GM21825 (cell line): Measurements from ENCODE around the gene SPTBN4.

Experiments used
- ATAC-seq: cut with Tn5 transposase; IDR thresholded peaks from one replicate; pipeline ENCODE4 v1.9.1; 2021; ENCODE audit warnings: mild to moderate bottlenecking, moderate library complexity; ENCODE audit not compliant: unreplicated experiment

SPTBN4 gene

DNA sequence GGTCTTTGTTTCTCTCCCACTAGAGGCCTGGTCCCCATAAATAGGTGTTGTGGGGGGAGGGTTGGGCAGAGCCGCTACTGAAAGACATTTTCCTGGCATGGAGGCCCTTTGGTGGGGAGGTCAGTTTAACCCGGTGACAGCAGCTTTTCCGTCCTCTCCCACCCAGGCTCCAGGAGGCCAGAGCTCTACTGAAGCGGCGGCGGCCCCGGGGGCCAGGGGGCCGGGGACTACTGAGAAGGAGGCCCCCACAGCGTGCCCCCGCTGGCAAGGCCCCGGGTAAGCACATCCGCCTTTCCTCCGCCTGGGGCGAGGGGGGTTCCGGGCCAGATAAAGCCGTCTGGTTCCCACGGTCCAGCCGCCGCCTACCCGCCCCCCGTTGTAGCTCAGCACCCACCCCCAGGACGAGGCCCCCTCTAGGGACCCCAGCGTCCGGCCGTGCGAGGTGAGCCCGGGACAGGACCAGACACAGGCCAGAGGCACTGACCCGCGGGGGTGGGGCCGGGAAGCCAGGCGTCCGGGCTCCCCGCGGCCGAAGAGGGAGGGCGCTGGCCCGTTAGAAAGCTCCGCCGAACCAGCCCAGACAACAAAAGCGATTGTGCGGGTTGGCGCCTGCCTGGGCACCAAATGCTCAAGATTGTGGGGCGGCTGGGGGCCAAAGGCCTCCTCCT lies 133.2 kb downstream of the SPTBN4 start:
- ATAC-seq = no peak

GRCh38 chr19:40600570-40601133 lies 133.9 kb downstream of the SPTBN4 start:
- ATAC-seq = no peak

DNA sequence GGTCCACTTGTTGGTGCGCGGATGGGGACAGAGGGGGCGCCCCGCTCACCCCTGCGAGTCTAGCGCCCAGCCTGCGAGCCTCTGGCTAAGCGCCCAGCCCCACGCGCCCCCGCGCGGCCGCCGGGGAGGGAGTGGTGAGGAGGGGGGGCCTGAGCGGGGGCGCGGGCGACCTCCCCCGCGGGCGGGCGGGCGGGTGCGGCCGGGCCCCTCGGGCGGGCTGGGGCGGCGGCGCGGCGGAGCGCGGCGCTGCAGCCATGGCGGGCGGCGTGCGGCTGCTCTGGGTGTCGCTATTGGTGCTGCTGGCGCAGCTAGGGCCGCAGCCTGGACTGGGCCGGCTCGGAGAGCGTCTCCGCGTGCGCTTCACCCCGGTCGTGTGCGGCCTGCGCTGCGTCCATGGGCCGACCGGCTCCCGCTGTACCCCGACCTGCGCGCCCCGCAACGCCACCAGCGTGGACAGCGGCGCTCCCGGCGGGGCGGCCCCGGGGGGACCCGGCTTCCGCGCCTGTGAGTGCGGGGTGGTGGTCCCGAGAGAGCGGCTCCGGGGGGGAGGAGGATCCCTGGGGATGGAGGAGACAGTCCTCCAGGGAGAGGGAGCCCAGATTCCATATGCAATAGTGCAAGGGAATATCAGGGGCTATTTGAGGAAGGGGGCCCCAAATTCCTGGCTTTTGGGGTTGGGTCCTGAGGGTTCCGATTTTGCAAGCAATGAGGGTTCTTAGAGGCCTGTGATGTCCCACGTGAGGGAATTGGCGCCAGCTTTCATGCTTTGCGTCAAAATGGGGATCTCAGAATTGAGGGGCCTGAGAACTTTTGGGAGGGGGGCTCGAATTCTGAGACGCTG lies 134.6 kb downstream of the SPTBN4 start, which contains the start of gene LTBP4:
LTBP4 (plus strand) TSS at position 236 of the 841 bp plus-strand sequence; CDS start at position 255, 19 bp downstream.
- ATAC-seq = no peak

GRCh38 chr19:40603071-40603388 lies 136.2 kb downstream of the SPTBN4 start:
- ATAC-seq = no peak

- ATAC-seq = peak; percentile 59
Measured at GRCh38 chr19:40603389-40604170, 136.8 kb downstream of the SPTBN4 start.

DNA sequence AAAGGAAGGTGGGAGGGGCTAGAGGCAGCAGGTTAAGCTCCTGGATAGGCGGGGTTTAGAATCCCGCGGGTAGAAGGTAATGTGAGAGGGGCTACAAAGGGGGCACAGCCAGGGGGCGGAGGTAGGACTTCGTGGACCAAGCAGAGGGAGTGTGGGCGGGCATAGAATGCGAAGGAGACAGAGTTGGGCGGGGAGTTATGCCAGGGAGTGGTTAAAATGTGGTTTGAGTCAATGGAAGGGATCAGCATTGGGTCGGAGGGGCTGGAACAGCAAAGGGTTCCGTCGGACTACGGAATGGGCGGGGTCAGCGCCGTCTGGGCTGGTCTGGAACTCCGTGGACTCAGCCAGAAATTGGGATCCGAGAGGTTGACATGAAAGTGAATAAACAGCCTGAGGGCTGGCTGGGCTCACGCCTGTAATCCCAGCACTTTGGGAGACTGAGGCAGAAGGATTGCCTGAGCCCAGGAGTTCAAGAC lies 137.4 kb downstream of the SPTBN4 start:
- ATAC-seq = no peak

DNA sequence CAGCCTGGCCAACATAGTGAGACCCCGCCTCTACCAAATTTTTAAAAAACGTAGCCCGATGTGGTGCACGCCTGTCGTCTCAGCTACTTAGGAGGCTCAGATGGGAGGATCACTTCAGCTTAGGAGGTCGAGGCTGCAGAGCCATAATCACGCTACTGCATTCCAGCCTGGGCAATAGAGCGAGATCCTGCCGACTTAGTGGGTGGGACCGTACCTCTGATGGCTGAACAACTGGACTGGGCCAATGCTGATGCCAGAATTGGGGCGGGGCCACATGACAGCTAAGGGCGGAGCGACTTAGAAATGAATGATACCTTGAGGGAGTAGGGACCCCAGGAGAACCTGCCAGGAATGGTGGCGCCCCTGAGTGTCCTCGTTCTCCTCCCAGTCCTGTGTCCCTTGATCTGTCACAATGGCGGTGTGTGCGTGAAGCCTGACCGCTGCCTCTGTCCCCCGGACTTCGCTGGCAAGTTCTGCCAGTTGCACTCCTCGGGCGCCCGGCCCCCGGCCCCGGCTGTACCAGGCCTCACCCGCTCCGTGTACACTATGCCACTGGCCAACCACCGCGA lies 137.9 kb downstream of the SPTBN4 start:
- no peak for ATAC-seq

GRCh38 chr19:40605216-40605971 lies 138.6 kb downstream of the SPTBN4 start:
- ATAC-seq = peak; percentile 22

GRCh38 chr19:40607311-40608239 lies 140.8 kb downstream of the SPTBN4 start:
- ATAC-seq = no peak

- ATAC-seq = no peak
Measured at GRCh38 chr19:40608240-40608621, 141.4 kb downstream of the SPTBN4 start.

DNA sequence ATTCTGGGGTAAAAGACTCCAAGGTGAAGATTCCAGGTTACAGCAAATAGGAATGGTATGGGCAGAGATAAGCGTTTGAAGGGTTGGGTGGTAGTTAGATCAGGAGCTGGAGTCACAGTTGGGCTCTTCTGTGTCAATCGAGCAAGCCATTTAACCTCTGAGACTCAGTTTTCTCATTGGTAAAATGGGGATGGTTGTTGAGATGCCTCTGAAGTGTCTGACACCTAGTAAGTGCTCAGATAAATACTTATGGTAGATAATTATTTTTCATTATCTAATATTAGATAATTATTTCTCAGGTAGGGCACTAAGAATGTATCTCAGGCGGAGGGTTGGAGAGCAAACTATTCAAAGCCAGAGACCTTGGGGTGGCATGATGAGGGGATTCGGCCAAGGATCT lies 142.2 kb downstream of the SPTBN4 start:
- ATAC-seq = no peak

GRCh38 chr19:40609561-40610395 lies 143.0 kb downstream of the SPTBN4 start:
- ATAC-seq = peak; percentile 47

DNA sequence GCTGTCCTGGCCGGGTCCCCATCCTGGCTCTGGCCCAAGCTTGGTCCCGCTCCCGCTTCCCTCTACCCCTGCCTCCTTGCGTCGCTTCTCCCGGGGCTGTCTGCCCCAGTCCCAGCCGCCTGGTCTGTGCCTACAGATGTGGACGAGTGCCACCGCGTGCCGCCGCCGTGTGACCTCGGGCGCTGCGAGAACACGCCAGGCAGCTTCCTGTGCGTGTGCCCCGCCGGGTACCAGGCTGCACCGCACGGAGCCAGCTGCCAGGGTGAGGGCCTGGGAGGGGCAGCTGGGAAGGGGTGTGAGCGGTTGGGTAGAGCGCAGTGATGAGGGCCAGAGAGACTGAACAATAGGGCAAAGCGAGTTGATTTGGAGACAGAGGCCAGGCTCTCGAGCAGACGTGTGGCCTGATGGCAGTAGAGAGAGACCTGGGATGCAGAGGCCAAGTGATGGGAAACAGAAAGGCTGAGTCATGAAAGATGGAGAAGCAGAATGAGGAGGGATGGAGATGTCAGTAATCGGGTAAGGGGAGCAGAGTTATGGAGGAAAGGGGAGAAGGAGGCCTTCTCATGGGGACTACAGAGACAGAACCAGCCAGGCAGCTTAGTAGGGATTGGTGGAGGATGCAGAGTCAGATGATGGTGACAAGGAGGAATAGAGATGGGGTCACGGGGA lies 143.7 kb downstream of the SPTBN4 start:
- ATAC-seq = no peak

GRCh38 chr19:40611096-40611495 lies 144.3 kb downstream of the SPTBN4 start:
- ATAC-seq = no peak

GRCh38 chr19:40611900-40612698 lies 145.3 kb downstream of the SPTBN4 start:
- no peak for ATAC-seq

GRCh38 chr19:40612831-40613689 lies 146.3 kb downstream of the SPTBN4 start:
- no peak for ATAC-seq
